HepG2 (cell line): Measurements from ENCODE around the gene ANO6. TPM values are rescaled to one million over a fixed set of nuclear protein-coding genes. Genes with fewer than 3 reads are reported as not detected.

ENCODE experiments used
- ATAC-seq: fragments of 200-7000 bp; cut with Tn5 transposase; 3 replicates; pipeline ENCODE4 v1.9.1; 2020; ENCODE audit warnings: mild to moderate bottlenecking, moderate library complexity
- BruUV-seq: library from RNA; stranded (reverse); fragments of 400-500 nt; replicated peaks from 2 replicates; lab custom pipeline; 2021; lab: Mats Ljungman, UMichigan
- CTCF ChIA-PET: fragments of 300-600 bp; formaldehyde crosslinking; extraction: SDS; loops from one replicate; lab custom pipeline; 2021; ENCODE audit warnings: low total read pairs, inconsistent platforms, low intra/inter-chr PET ratio; lab: Yijun Ruan, JAX
- POLR2A ChIA-PET: fragments of 350-600 bp; sonication (Branson Sonifier 250); formaldehyde crosslinking; loops from one replicate; lab custom pipeline; 2020; ENCODE audit warnings: antibody characterized with exemption, inconsistent platforms; lab: Yijun Ruan, JAX
- DNase-seq: peaks from one replicate; pipeline ENCODE4 v3.0.0-alpha.2; 2015; ENCODE audit warnings: low spot score
- FAIRE-seq: peaks from 3 replicates; lab custom pipeline; 2011; peaks lifted over from hg19 to GRCh38; lab: Jason Lieb, UNC
- H2AFZ ChIP-seq: one replicate; pipeline ENCODE4 v1.6.1; 2011; ENCODE audit warnings: low read length, inconsistent platforms
- H3K27ac ChIP-seq: fragments of 300-600 bp; 3 replicates; pipeline ENCODE4 v1.8.0; 2011; ENCODE audit warnings: mixed run types, mild to moderate bottlenecking, mixed read lengths, low read length, inconsistent platforms; ENCODE audit not compliant: insufficient read depth; ENCODE audit errors: extremely low read length
- H3K27me3 ChIP-seq, 2 experiments: fragments of 200-600 bp in 1 of 2; 2 replicates in 1 of 2; 3 replicates in 1 of 2; pipeline versions ENCODE4 v1.6.0 to v1.8.0; 2011; ENCODE audit warnings: low read length in 2 of 2, mild to moderate bottlenecking in 2 of 2, moderate library complexity in 2 of 2, inconsistent platforms in 1 of 2; ENCODE audit not compliant: insufficient read depth in 2 of 2, control insufficient read depth in 1 of 2
- H3K36me3 ChIP-seq, 2 experiments: fragments of 200-600 bp in 1 of 2; replicated peaks in 1 of 2; 2 replicates in 1 of 2; 3 replicates in 1 of 2; pipeline versions ENCODE4 v1.5.1 to v1.8.0; 2011; ENCODE audit warnings: low read length in 2 of 2, inconsistent platforms in 1 of 2; ENCODE audit not compliant: insufficient read depth in 2 of 2, control insufficient read depth in 1 of 2
- H3K4me1 ChIP-seq: 2 replicates; pipeline ENCODE4 v1.5.1; 2012; ENCODE audit warnings: low read length, inconsistent platforms; ENCODE audit not compliant: insufficient read depth
- H3K4me2 ChIP-seq: 2 replicates; pipeline ENCODE4 v1.6.0; 2011; ENCODE audit warnings: low read depth, low read length, inconsistent platforms
- H3K4me3 ChIP-seq, 3 experiments: fragments of 200-600 bp in 1 of 3; sonication (generic), shearing (Covaris generic) in 1 of 3; replicated peaks in 1 of 3; 2 replicates each; pipeline ENCODE4 v1.5.1; 2011 to 2016; ENCODE audit warnings: low read length in 3 of 3, inconsistent platforms in 2 of 3, low read depth in 2 of 3, mild to moderate bottlenecking in 2 of 3, control low read depth in 1 of 3, mixed read lengths in 1 of 3; ENCODE audit not compliant: insufficient read depth in 1 of 3
- H3K79me2 ChIP-seq: one replicate; pipeline ENCODE4 v1.6.1; 2011; ENCODE audit warnings: low read length, inconsistent platforms; ENCODE audit not compliant: insufficient read depth
- H3K9ac ChIP-seq: 2 replicates; pipeline ENCODE4 v1.6.0; 2011; ENCODE audit warnings: mild to moderate bottlenecking, low read depth, low read length, inconsistent platforms; ENCODE audit not compliant: insufficient read depth
- H3K9me3 ChIP-seq: 2 replicates; pipeline ENCODE4 v1.5.1; 2012; ENCODE audit warnings: mild to moderate bottlenecking, low read length
- H4K20me1 ChIP-seq: 2 replicates; pipeline ENCODE4 v1.6.0; 2011; ENCODE audit warnings: inconsistent platforms, mild to moderate bottlenecking, low read length, moderate library complexity; ENCODE audit not compliant: insufficient read depth
- ARID3A ChIP-seq: IDR thresholded peaks from 2 replicates; pipeline ENCODE4 v1.6.1; 2012; ENCODE audit warnings: low read depth, low read length, improper control_type of control experiment
- BCL6 ChIP-seq: IDR thresholded peaks from 2 replicates; pipeline ENCODE4 v1.6.1; 2016; ENCODE audit warnings: missing genetic modification reagents, missing compliant biosample characterization
- ELF3 ChIP-seq: IDR thresholded peaks from 2 replicates; pipeline ENCODE4 v1.6.1; 2016; ENCODE audit warnings: missing genetic modification reagents, missing compliant biosample characterization
- HIVEP1 ChIP-seq: sonication (generic); formaldehyde crosslinking; IDR thresholded peaks from 2 replicates; pipeline ENCODE4 v1.4.0; 2020; ENCODE audit warnings: mild to moderate bottlenecking, missing genetic modification reagents
- HNF4G ChIP-seq, 2 experiments: sonication (generic) in 1 of 2; formaldehyde crosslinking in 1 of 2; IDR thresholded peaks; 2 replicates each; pipeline versions ENCODE4 v1.4.0 to v1.6.1; 2011 to 2020; ENCODE audit warnings: borderline replicate concordance in 2 of 2, low read depth in 2 of 2, mild to moderate bottlenecking in 2 of 2, low read length in 1 of 2, missing genetic modification reagents in 1 of 2, moderate library complexity in 1 of 2
- MIXL1 ChIP-seq: IDR thresholded peaks from 2 replicates; pipeline ENCODE4 v1.6.1; 2016
- NBN ChIP-seq: fragments of 450-650 bp; conservative IDR thresholded peaks from 2 replicates; pipeline ENCODE4 v1.6.1; 2017
- TBX3 ChIP-seq: fragments of 450-650 bp; IDR thresholded peaks from 2 replicates; pipeline ENCODE4 v1.6.1; 2017; ENCODE audit warnings: antibody characterized with exemption, mild to moderate bottlenecking, inconsistent platforms, borderline replicate concordance
- U2AF2 ChIP-seq: fragments of 200-400 bp; formaldehyde crosslinking; IDR thresholded peaks from 2 replicates; pipeline ENCODE4 v1.6.1; 2017; ENCODE audit warnings: low read depth, mild to moderate bottlenecking, low read length
- ZNF136 ChIP-seq: sonication (generic); formaldehyde crosslinking; IDR thresholded peaks from 2 replicates; pipeline ENCODE4 v1.8.1; 2022; ENCODE audit warnings: low read depth, mild to moderate bottlenecking, moderate library complexity, missing genetic modification reagents
- WGBS: methylation state at CpG from one replicate; pipeline ENCODE4 v1.1.6; 2017; ENCODE audit warnings: low lambda C conversion rate; 5-methylcytosine and 5-hydroxymethylcytosine counted together
- in situ Hi-C: cut with HindIII; loops from 2 replicates; pipeline ENCODE4 v1.10.0; 2017; ENCODE audit warnings: low pct_unique_long_range_greater_than_20kb; ENCODE audit not compliant: extremely low pct_ligation_motif_present
- intact Hi-C: fragments of 100-400 bp; cut with micrococcal nuclease; formaldehyde crosslinking; loops from one replicate; pipeline ENCODE4 v1.10.0; 2022; ENCODE audit not compliant: unreplicated experiment
- polyA plus RNA-seq, 8 experiments: library from polyadenylated mRNA; depleted of rRNA in 3 of 8; stranded (reverse) in 7 of 8; unstranded in 1 of 8; fragments of >200 nt; fragmentation: Illumina TruSeq in 4 of 8; extraction: Trizol in 4 of 8; gene quantifications; 2 replicates each; pipeline versions ENCODE4 v1.2.1 to v1.2.3, GENCODE V29; 2011 to 2016; ENCODE audit warnings: low read depth in 4 of 8, missing spikeins in 1 of 8, mixed read lengths in 1 of 8; ENCODE audit not compliant: insufficient read depth in 1 of 8
- total RNA-seq, 5 experiments: library from RNA; depleted of rRNA; stranded (reverse); fragments of >200 nt; fragmentation: Illumina TruSeq; extraction: Trizol; gene quantifications; 2 replicates each; pipeline ENCODE4 v1.2.3, GENCODE V29; 2016; ENCODE audit warnings: low read depth in 1 of 5

ANO6 gene
- total and polyA plus RNA-seq, 2 of the 13 experiments (the other 11 are each of a cell fraction or from before 2014, with no cell fraction given): 37.8 to 57.1 TPM

- Histone ChIP-seq H3K4me2 (no peak overlapping the region), H3K9ac (no peak overlapping the region), H3K79me2 (no peaks in the 10 kb centered on the region), H2AFZ (no peak overlapping the region), H3K27ac (no peak overlapping the region), H4K20me1 (no peaks in the 10 kb centered on the region), H3K4me3 (no peak overlapping the region), H3K9me3 (no peaks in the 10 kb centered on the region), H3K27me3 (no peaks in the 10 kb centered on the region), H3K4me1 (peaks cover 7% of the 10 kb centered on the region), H3K36me3 (peaks cover 7 to 40% of the 10 kb centered on the region in 2 experiments; a peak in 4 of 5 replicates)
- no peak for ATAC-seq
- CTCF ChIA-PET: no interaction called here
- intact Hi-C loops (no loop called here), in situ Hi-C loops (no loop called here)
- no TSS peak for BruUV-seq
- 96% methylated on average over 5 of the region's 5 CpGs for WGBS
- no peak for FAIRE-seq
- DNase-seq: no peak
- TF ChIP-seq BCL6 (CRISPR knock-in tag): no peak
- no peak for TF ChIP-seq TBX3
- no peak for TF ChIP-seq HIVEP1 (CRISPR knock-in tag)
- POLR2A ChIA-PET: no interaction called here
These were observed 215.2 kb downstream of the ANO6 start for GRCh38 chr12:45431126-45431525.

GRCh38 chr12:45432710-45433109 lies 216.8 kb downstream of the ANO6 start:
- in situ Hi-C loops (no loop called here), intact Hi-C loops (no loop called here)
- Histone ChIP-seq H3K9ac (no peak overlapping the region), H3K36me3 (peaks cover 2 to 24% of the 10 kb centered on the region in 2 experiments; a peak in 3 of 5 replicates), H3K4me1 (peaks cover 7% of the 10 kb centered on the region), H3K9me3 (no peaks in the 10 kb centered on the region), H2AFZ (no peak overlapping the region), H3K4me2 (no peak overlapping the region), H4K20me1 (no peaks in the 10 kb centered on the region), H3K27me3 (no peaks in the 10 kb centered on the region), H3K4me3 (no peak overlapping the region), H3K79me2 (no peaks in the 10 kb centered on the region), H3K27ac (no peak overlapping the region)
- TF ChIP-seq ELF3 (CRISPR knock-in tag): no peak
- no peak for TF ChIP-seq ZNF136 (CRISPR knock-in tag)
- TF ChIP-seq NBN: no peak
- TF ChIP-seq HNF4G (IDR thresholded peaks at IDR 0.05; ENCODE audit: borderline replicate concordance, low read depth, low read length): no peak
- TF ChIP-seq HNF4G (CRISPR knock-in tag; IDR thresholded peaks at IDR 0.05; ENCODE audit: borderline replicate concordance, low read depth): no peak
- TF ChIP-seq MIXL1: no peak
- TF ChIP-seq ARID3A: no peak
- no peak for TF ChIP-seq U2AF2
- 99% methylated on average over 5 of the region's 5 CpGs for WGBS
- ChIA-PET CTCF (no interaction called here), POLR2A (no interaction called here)
- FAIRE-seq: no peak
- DNase-seq: no peak
- no TSS peak for BruUV-seq
- ATAC-seq: no peak
